ENCODE data around the gene CFAP54.

DNA sequence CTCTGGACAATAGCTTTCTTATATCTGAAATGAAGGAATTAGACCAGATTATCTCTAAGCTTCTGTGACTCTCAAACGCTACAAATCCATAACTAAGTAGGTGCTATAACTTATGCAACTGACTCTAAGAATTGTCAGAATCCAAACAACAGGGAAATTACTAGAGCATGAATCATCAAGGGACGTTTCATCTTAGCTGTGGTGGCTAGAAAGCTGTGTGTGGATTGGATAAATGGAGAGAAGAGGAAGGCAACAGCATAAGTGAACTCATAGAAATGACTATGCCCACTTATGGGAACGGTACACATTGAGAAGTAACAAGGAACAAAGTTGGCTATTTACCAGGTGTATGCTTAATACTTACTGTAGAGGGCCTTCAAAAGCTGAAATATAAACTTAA, 321.7 kb downstream of the CFAP54 start:
- TF ChIP-seq ESRRG (CRISPR knock-in tag; IDR thresholded peaks at IDR 0.05) (no peak), TSHZ2 (CRISPR knock-in tag; IDR thresholded peaks at IDR 0.05) (no peak), GLIS3 (CRISPR knock-in tag; IDR thresholded peaks at IDR 0.05) (no peak)
- TF ChIP-seq, protein P1, sequence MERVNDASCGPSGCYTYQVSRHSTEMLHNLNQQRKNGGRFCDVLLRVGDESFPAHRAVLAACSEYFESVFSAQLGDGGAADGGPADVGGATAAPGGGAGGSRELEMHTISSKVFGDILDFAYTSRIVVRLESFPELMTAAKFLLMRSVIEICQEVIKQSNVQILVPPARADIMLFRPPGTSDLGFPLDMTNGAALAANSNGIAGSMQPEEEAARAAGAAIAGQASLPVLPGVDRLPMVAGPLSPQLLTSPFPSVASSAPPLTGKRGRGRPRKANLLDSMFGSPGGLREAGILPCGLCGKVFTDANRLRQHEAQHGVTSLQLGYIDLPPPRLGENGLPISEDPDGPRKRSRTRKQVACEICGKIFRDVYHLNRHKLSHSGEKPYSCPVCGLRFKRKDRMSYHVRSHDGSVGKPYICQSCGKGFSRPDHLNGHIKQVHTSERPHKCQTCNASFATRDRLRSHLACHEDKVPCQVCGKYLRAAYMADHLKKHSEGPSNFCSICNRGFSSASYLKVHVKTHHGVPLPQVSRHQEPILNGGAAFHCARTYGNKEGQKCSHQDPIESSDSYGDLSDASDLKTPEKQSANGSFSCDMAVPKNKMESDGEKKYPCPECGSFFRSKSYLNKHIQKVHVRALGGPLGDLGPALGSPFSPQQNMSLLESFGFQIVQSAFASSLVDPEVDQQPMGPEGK (CRISPR knock-in tag; IDR thresholded peaks at IDR 0.05; ENCODE audit: borderline replicate concordance), result no peak

All from SK-N-SH treated with all-trans-retinoic acid at 6 μM for 48 hours (cell line).